Measurements from ENCODE around the gene LGI1. TPM values are rescaled to one million over a fixed set of nuclear protein-coding genes. Genes with fewer than 3 reads are reported as not detected.

The LGI1 gene
- total and polyA plus RNA-seq, 9 of the 15 experiments (the other 6 are each of a cell fraction or from before 2014, with no cell fraction given) = not detected

GRCh38 chr10:93837822-93838221, 80.1 kb downstream of the LGI1 start:
- H3K9ac ChIP-seq (ENCODE audit: insufficient read depth in 1 of 2, low read depth in 2 of 2, low read length in 2 of 2) = no peak overlapping the region
- H3K9me1 ChIP-seq (ENCODE audit: control insufficient read depth, insufficient read depth, low read length) = no peaks in the 10 kb centered on the region
- no peak overlapping the region for H3K27ac ChIP-seq (ENCODE audit: extremely low read depth, low read depth, low read length)
- BruUV-seq (replicated peaks) = no TSS peak
- ChIA-PET POLR2A (no interaction called here), CTCF (ENCODE audit: low intra/inter-chr PET ratio) (no interaction called here)
- H3K36me3 ChIP-seq (ENCODE audit: control insufficient read depth, insufficient read depth, low read length) = no peaks in the 10 kb centered on the region
- no peaks in the 10 kb centered on the region for H3K27me3 ChIP-seq (ENCODE audit: control insufficient read depth in 2 of 2, insufficient read depth in 2 of 2, low read length in 2 of 2)
- intact Hi-C loops (cut with micrococcal nuclease) = no loop called here
- ATAC-seq (no peak), DNase-seq (ENCODE audit: extremely low read depth in 1 of 4, low spot score in 3 of 4) (no peak), FAIRE-seq (no peak)
- H3K9me3 ChIP-seq (replicated peaks; ENCODE audit: control insufficient read depth, insufficient read depth, low read depth, low read length) = no peaks in the 10 kb centered on the region
- no peaks in the 10 kb centered on the region for H3K4me1 ChIP-seq (replicated peaks in 1 of 2; ENCODE audit: control insufficient read depth in 2 of 2, insufficient read depth in 2 of 2, low read length in 2 of 2)
- H3K79me2 ChIP-seq (ENCODE audit: control insufficient read depth, insufficient read depth, low read length) = no peaks in the 10 kb centered on the region
- H4K20me1 ChIP-seq (replicated peaks; ENCODE audit: control insufficient read depth, insufficient read depth, low read length) = no peaks in the 10 kb centered on the region
- no peak overlapping the region for H3K4me3 ChIP-seq
- in situ Hi-C loops (cut with MboI) = no loop called here
- no peak overlapping the region for H2AFZ ChIP-seq (ENCODE audit: low read depth, low read length)
- H3K4me2 ChIP-seq (ENCODE audit: insufficient read depth, low read length) = no peak overlapping the region
- WGBS (ENCODE audit: insufficient coverage, low coverage, missing lambda C conversion rate) = 0% methylated on average over 1 of the region's 1 CpG
- TF ChIP-seq CBX5 (IDR thresholded peaks at IDR 0.05; ENCODE audit: borderline replicate concordance, low read depth) (no peak), ELK3 (CRISPR knock-in tag; IDR thresholded peaks at IDR 0.05) (no peak), ZNF696 (CRISPR knock-in tag; conservative IDR thresholded peaks at IDR 0.05) (no peak), CREB1 (IDR thresholded peaks at IDR 0.05) (no peak), CREB1 (CRISPR knock-in tag; IDR thresholded peaks at IDR 0.05) (no peak), CBFB (CRISPR knock-in tag; IDR thresholded peaks at IDR 0.05) (no peak), GATAD2B (IDR thresholded peaks at IDR 0.05; ENCODE audit: borderline replicate concordance) (no peak), CHCHD3 (CRISPR knock-in tag; IDR thresholded peaks at IDR 0.05) (no peak), TBL1XR1 (IDR thresholded peaks at IDR 0.05; ENCODE audit: low read length in 2 of 2) (no peak), CC2D1A (IDR thresholded peaks at IDR 0.05) (no peak), ZNF586 (CRISPR knock-in tag; conservative IDR thresholded peaks at IDR 0.05) (no peak), ZNF449 (CRISPR knock-in tag; IDR thresholded peaks at IDR 0.05) (no peak), TGIF2 (CRISPR knock-in tag; IDR thresholded peaks at IDR 0.05) (no peak), NCOA1 (IDR thresholded peaks at IDR 0.05; ENCODE audit: low read depth) (no peak), ARID4B (CRISPR knock-in tag; IDR thresholded peaks at IDR 0.05) (no peak), ELF1 (tag; IDR thresholded peaks at IDR 0.05) (no peak), HBP1 (CRISPR knock-in tag; IDR thresholded peaks at IDR 0.05) (no peak)

Measured in K562 (cell line).